ENCODE measurements around the gene FYN.

Gene FYN

GRCh38 chr6:111832833-111833418, 40.3 kb downstream of the FYN start:
- DNase-seq (ENCODE audit: low read depth), result no peak
- H3K4me3 ChIP-seq (ENCODE audit: low read depth, low read length), result no peak overlapping the region
- TF ChIP-seq POLR2A (IDR thresholded peaks at IDR 0.05; ENCODE audit: extremely low read depth, insufficient read length) (no peak), CTCF (IDR thresholded peaks at IDR 0.05; ENCODE audit: low read depth, low read length) (no peak), MYC (IDR thresholded peaks at IDR 0.05; ENCODE audit: low read depth, low read length) (no peak)
- TF ChIP-seq, protein P1, sequence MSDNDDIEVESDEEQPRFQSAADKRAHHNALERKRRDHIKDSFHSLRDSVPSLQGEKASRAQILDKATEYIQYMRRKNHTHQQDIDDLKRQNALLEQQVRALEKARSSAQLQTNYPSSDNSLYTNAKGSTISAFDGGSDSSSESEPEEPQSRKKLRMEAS (IDR thresholded peaks at IDR 0.05; ENCODE audit: low read depth, low read length), result no peak

DNA sequence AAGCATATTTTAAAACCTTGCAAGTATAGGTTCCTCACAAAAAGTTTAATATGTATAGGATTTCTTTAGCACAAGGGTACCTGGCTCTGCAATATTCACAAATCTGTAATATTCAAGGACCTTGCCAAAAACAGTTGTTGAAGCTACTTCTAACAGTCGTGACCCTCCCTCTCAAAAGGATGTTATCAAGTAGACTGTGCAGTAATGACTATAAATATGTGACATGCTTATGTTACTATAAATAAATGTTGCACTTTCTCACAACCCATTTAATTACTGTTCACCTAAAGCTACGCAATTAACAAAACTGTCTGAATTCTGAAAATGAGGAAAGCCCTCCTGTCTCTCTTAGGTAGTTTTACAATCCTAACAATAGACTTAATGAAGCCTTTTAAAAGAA, 41.8 kb downstream of the FYN start:
- TF ChIP-seq CTCF (IDR thresholded peaks at IDR 0.05; ENCODE audit: low read depth, low read length) (no peak), MYC (IDR thresholded peaks at IDR 0.05; ENCODE audit: low read depth, low read length) (no peak), POLR2A (IDR thresholded peaks at IDR 0.05; ENCODE audit: extremely low read depth, insufficient read length) (no peak)
- TF ChIP-seq, protein P1 (IDR thresholded peaks at IDR 0.05; ENCODE audit: low read depth, low read length), result no peak
- no peak overlapping the region for H3K4me3 ChIP-seq (ENCODE audit: low read depth, low read length)
- DNase-seq (ENCODE audit: low read depth), result no peak

DNA sequence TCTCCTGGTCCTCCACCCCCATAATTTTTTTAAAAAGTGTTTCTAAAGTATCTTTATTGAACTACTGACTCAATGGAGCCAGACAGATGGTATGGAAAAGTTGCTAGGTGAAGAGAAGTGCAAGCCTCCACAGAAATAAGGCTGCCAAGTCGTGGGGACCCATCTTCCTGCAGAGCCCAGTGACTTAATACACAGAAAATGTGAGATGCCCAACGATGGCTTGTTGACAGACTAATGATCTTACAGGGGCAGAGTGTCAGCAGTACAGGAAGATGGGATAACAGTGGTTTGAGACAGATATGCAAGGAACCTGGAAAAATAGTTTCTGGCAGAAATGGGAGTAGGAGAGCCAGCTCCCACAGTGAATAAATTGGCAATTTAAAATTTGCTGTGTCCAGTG, 43.3 kb downstream of the FYN start:
- no peak overlapping the region for H3K4me3 ChIP-seq (ENCODE audit: low read depth, low read length)
- no peak for DNase-seq (ENCODE audit: low read depth)
- no peak for TF ChIP-seq CTCF (IDR thresholded peaks at IDR 0.05; ENCODE audit: low read depth, low read length)
- TF ChIP-seq, protein P1 (IDR thresholded peaks at IDR 0.05; ENCODE audit: low read depth, low read length), result no peak

DNA sequence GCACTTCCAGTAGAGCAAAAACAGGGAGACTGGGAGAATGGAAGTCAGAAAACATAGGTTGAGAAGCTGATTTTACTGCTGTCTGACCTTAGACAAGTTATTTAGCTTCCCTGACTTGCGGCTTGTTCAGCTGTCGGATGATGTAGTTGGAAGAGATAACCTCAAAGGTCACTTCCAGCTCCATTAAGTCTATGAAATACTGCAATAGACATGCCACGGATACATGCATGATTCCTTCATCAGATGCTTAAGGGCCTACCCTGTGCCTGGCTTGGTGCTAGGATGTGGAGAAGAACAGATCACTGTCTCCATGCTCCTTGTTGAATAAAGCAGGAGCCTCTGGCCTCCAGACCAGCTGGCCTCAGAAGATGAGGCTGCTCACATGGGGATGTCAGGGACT, 43.7 kb downstream of the FYN start:
- no peak for DNase-seq (ENCODE audit: low read depth)
- H3K4me3 ChIP-seq (ENCODE audit: low read depth, low read length), result no peak overlapping the region
- TF ChIP-seq, protein P1 (IDR thresholded peaks at IDR 0.05; ENCODE audit: low read depth, low read length), result no peak
- TF ChIP-seq CTCF (IDR thresholded peaks at IDR 0.05; ENCODE audit: low read depth, low read length) (no peak), POLR2A (IDR thresholded peaks at IDR 0.05; ENCODE audit: extremely low read depth, insufficient read length) (no peak), MYC (IDR thresholded peaks at IDR 0.05; ENCODE audit: low read depth, low read length) (no peak)

GRCh38 chr6:111828809-111829208, 44.4 kb downstream of the FYN start:
- no peak overlapping the region for H3K4me3 ChIP-seq (ENCODE audit: low read depth, low read length)
- no peak for DNase-seq (ENCODE audit: low read depth)
- no peak for TF ChIP-seq POLR2A (IDR thresholded peaks at IDR 0.05; ENCODE audit: extremely low read depth, insufficient read length)
- TF ChIP-seq, protein P1 (IDR thresholded peaks at IDR 0.05; ENCODE audit: low read depth, low read length), result no peak
- no peak for TF ChIP-seq MYC (IDR thresholded peaks at IDR 0.05; ENCODE audit: low read depth, low read length)
- TF ChIP-seq CTCF (IDR thresholded peaks at IDR 0.05; ENCODE audit: low read depth, low read length), result no peak
